ENCODE data around the gene ATP2B3. TPM values are rescaled to one million over a fixed set of nuclear protein-coding genes. Genes with fewer than 3 reads are reported as not detected.

Gene ATP2B3
- total RNA-seq, 1 donor from 2014 or later, result not detected

DNA sequence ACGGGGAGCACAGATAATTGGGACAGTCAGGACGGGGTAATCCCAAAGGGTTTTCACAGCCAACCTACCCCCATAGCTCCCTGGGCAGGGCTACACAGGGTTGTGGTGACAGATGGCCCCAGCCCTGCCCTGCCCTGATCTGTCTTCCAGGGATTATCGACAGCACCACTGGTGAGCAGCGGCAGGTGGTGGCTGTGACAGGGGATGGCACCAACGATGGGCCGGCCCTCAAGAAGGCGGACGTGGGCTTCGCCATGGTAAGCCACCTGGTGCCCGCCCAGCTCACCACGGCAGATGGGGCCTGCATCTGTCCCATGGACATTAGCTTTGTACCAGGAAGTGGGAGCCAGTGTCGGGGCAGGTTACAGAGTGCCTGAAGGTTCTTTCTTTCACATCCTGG, 39.3 kb downstream of the ATP2B3 start:
- no peaks in the 10 kb centered on the region for H3K27me3 Mint-ChIP-seq (ENCODE audit: low read depth)
- no peaks in the 10 kb centered on the region for H3K9me3 Mint-ChIP-seq
- no peaks in the 10 kb centered on the region for H3K36me3 Mint-ChIP-seq (ENCODE audit: low read depth)
- no peak overlapping the region for H3K4me3 Mint-ChIP-seq (ENCODE audit: low read depth)
- no peaks in the 10 kb centered on the region for H3K4me1 Mint-ChIP-seq (ENCODE audit: low read depth)
- intact Hi-C loops (cut with micrococcal nuclease), result no loop called here
- H3K27ac Mint-ChIP-seq, result no peak overlapping the region
- no peak for DNase-seq (ENCODE audit: low spot score)

DNA sequence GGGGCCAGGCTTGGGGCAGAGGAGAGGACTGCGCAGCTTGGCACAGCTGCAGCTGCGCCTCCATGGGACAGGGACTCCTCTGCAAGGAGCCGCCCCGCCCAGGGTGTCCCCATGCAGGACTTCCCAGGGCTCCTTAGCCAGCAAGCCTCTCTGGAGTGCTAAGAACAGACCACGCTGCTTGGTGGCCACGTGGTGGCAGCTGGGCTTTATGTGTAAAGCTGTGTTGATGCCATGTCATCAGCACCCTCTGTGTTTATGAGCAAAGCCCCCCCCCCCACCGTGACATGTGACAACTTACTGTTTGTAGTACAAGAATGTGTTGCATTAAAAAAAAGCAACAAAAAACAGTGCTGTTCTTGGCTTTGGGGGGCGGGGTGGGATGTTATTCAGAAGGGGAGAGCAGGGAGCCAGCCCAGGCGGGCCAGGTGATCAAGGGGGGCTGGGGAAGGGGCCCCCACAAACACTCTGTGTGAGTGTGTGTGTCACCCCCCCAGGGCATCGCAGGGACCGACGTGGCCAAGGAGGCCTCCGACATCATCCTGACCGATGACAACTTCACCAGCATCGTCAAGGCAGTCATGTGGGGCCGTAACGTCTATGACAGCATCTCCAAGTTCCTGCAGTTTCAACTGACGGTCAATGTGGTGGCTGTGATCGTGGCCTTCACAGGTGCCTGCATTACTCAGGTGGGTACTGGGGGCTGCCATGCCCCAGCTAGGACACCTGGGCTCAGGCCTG, 40.3 kb downstream of the ATP2B3 start:
- Mint-ChIP-seq H3K9me3 (no peaks in the 10 kb centered on the region), H3K27me3 (ENCODE audit: low read depth) (no peaks in the 10 kb centered on the region), H3K27ac (no peak overlapping the region), H3K36me3 (ENCODE audit: low read depth) (no peaks in the 10 kb centered on the region), H3K4me3 (ENCODE audit: low read depth) (no peak overlapping the region), H3K4me1 (ENCODE audit: low read depth) (no peaks in the 10 kb centered on the region)
- DNase-seq (ENCODE audit: low spot score), result no peak
- intact Hi-C loops (cut with micrococcal nuclease), result no loop called here

DNA sequence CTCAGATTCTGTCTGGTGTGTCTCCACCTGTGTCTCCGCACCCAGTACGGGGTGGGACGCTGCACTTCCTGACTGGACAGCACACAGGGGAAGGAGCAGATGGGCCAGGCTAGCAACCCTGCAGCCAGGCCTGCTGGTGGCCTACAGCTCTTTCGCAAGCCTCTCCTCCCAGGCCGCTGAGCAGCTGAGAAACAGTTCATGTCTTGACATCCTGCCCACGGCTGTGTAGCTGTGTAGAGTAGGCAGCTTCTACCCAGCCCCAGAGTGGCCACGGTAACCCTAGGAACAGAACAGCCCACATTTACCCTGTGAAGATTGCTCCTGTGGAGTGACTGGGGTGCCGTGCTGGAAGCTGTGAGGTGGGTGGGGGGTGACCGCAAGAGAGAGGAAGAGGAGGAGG, 42.6 kb downstream of the ATP2B3 start:
- no peak overlapping the region for H3K27ac Mint-ChIP-seq
- DNase-seq (ENCODE audit: low spot score), result no peak
- no peaks in the 10 kb centered on the region for H3K36me3 Mint-ChIP-seq (ENCODE audit: low read depth)
- H3K27me3 Mint-ChIP-seq (ENCODE audit: low read depth), result no peaks in the 10 kb centered on the region
- no peak overlapping the region for H3K4me3 Mint-ChIP-seq (ENCODE audit: low read depth)
- no peaks in the 10 kb centered on the region for H3K4me1 Mint-ChIP-seq (ENCODE audit: low read depth)
- intact Hi-C loops (cut with micrococcal nuclease), result no loop called here
- no peaks in the 10 kb centered on the region for H3K9me3 Mint-ChIP-seq

DNA sequence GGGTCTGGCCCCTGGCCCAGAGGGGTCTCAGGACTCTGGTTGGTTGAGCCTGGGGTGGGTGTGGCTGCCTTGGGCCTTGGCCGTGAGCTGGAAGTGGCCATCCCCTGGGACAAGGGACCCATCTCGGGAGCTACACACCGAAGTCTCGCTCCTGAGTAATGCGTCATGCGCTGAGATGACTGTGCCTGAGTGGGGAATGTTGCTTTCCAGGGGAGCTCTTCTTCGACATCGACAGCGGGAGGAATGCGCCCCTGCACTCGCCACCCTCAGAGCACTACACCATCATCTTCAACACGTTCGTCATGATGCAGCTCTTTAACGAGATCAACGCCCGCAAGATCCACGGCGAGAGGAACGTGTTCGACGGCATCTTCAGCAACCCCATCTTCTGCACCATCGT, 43.0 kb downstream of the ATP2B3 start:
- Mint-ChIP-seq H3K9me3 (no peaks in the 10 kb centered on the region), H3K27ac (no peak overlapping the region), H3K27me3 (ENCODE audit: low read depth) (no peaks in the 10 kb centered on the region), H3K4me1 (ENCODE audit: low read depth) (no peaks in the 10 kb centered on the region), H3K36me3 (ENCODE audit: low read depth) (no peaks in the 10 kb centered on the region), H3K4me3 (ENCODE audit: low read depth) (no peak overlapping the region)
- intact Hi-C loops (cut with micrococcal nuclease), result no loop called here
- DNase-seq (ENCODE audit: low spot score), result no peak

DNA sequence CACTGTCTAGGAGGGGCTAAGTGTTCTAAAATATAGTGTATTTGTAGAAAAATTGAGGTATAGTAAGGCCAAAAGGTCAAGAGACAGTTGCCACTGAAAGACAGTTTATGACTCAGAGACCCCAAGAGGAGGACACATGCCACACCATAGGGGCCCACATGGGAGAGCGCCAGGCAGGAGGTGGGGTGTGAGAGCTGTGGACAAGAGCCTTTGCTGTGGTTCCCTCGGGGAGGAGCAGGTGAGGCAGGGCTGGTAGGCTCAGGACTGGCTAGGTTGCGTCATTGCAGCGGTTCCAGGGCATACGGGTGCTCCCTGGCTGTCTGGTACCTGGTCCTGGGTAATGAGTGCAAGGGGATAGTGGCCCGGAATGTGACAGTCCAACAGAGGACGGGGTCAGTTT, 43.9 kb downstream of the ATP2B3 start:
- Mint-ChIP-seq H3K27me3 (ENCODE audit: low read depth) (no peaks in the 10 kb centered on the region), H3K4me1 (ENCODE audit: low read depth) (no peaks in the 10 kb centered on the region)
- intact Hi-C loops (cut with micrococcal nuclease), result no loop called here

DNA sequence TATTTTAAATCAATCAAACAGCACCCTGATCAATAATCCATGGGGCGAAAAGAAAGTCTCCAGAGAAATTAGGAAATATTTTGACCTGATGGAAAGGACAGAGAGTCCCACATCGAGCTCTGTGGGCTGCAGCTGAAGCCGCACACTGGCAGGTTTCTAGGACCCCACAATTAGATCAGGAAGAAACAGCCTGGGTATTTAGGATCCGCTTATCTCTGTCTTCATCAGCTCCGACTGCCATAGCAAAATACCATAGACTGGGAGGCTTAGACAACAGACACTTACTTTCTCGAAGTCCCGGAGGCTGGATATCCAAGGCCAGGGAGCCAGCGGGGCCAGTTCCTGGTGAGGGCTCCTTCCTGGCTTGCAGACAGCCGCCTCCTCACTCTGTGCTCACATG, 45.1 kb downstream of the ATP2B3 start:
- no peaks in the 10 kb centered on the region for H3K36me3 Mint-ChIP-seq (ENCODE audit: low read depth)
- intact Hi-C loops (cut with micrococcal nuclease), result no loop called here
- H3K9me3 Mint-ChIP-seq, result no peaks in the 10 kb centered on the region
- no peak for DNase-seq (ENCODE audit: low spot score)
- no peak overlapping the region for H3K27ac Mint-ChIP-seq
- H3K4me1 Mint-ChIP-seq (ENCODE audit: low read depth), result no peaks in the 10 kb centered on the region
- no peaks in the 10 kb centered on the region for H3K27me3 Mint-ChIP-seq (ENCODE audit: low read depth)
- no peak overlapping the region for H3K4me3 Mint-ChIP-seq (ENCODE audit: low read depth)

More for the DNA sequence above, 43.9 kb downstream of the ATP2B3 start:
- Mint-ChIP-seq H3K27ac (no peak overlapping the region), H3K4me3 (ENCODE audit: low read depth) (no peak overlapping the region), H3K36me3 (ENCODE audit: low read depth) (no peaks in the 10 kb centered on the region), H3K9me3 (no peaks in the 10 kb centered on the region)
- no peak for DNase-seq (ENCODE audit: low spot score)

DNA sequence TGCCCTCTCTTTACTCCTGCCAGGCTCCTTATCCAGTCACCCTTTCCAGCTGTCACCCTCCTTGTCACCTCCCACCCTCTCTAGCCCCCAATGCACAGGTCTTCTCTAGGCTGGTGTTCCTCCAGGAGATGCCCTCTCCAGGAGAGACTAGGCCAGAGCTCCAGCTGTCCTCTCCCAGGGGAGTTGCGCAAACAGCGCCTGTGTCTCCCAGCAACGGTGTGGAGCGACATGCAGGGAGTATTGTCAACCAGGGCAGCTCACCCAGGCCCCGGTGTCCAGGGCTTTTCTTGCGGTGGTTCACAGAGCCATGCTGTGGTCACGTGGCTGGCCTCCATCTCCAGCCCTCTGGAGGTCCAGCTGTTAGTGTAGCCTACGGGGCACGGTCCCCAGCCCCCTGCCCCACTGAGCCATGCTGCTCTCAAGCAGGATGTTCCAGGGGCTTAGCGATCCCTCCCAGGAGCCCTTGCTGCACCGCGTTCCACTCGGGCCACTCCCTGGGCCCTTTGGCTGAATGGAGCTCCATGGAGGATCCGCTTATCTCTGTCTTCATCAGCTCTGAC, 46.7 kb downstream of the ATP2B3 start:
- Mint-ChIP-seq H3K4me3 (ENCODE audit: low read depth) (no peak overlapping the region), H3K36me3 (ENCODE audit: low read depth) (no peaks in the 10 kb centered on the region), H3K4me1 (ENCODE audit: low read depth) (no peaks in the 10 kb centered on the region), H3K9me3 (no peaks in the 10 kb centered on the region), H3K27me3 (ENCODE audit: low read depth) (no peaks in the 10 kb centered on the region), H3K27ac (no peak overlapping the region)
- intact Hi-C loops (cut with micrococcal nuclease), result no loop called here
- no peak for DNase-seq (ENCODE audit: low spot score)

DNA sequence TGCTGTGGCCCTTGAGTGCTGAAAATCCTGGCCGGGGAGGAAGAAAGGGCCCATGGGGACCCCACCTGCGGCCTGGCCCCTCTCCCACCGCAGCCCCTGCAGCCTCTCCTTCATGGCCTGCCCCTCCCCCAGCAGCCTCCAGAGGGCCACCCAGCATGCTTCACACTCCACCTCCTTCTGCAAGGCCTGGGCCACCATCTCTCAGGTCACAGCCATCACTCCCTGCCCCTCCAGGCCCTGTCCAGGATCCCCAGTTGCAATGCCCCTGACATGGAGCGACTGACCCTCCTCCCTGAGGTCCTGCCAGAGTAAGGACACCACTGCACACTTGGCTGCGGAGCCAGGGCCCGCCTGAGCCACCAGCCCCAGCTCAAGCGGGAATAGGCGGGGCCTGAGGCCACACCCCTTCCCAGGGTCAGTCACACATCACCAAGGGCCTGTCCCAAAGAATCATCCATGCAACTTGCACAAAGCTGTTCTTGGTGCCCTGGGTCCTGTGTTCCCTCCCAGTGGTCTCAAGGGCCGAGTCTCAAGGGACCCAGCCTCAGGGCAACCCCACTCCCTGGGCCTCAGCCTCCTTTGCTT, 48.6 kb downstream of the ATP2B3 start:
- DNase-seq (ENCODE audit: low spot score), result no peak
- Mint-ChIP-seq H3K27ac (no peak overlapping the region), H3K9me3 (no peaks in the 10 kb centered on the region), H3K4me3 (ENCODE audit: low read depth) (no peak overlapping the region), H3K4me1 (ENCODE audit: low read depth) (no peaks in the 10 kb centered on the region), H3K36me3 (ENCODE audit: low read depth) (no peaks in the 10 kb centered on the region), H3K27me3 (ENCODE audit: low read depth) (no peaks in the 10 kb centered on the region)
- intact Hi-C loops (cut with micrococcal nuclease), result no loop called here

DNA sequence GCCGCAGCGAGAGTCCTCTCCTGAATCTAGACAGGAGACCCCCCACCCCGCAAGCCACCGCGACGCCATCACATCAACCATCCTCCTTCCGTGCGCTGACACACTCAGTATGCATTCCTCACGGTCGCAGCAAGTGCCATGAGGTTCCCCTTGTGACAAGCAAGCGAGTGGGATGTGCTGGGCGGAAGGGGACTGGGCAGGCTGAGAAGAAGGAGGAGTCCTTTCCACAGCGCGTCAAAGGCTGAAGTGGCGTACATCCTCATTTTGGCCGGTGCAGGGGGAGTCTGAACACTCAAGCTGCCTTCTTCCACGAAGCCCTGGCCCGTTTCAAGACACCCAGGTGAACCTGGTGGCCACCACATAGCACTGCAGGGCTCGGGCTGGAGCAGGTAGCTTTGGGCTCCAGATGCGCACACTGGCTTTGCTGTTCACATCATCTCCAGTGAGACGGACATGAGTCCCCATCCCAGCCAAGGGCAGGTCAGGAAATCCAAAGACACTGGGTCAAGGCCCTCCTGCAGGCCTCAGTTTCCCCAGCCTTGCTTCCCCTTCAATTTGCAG, 51.1 kb downstream of the ATP2B3 start:
- no peak overlapping the region for H3K27ac Mint-ChIP-seq
- intact Hi-C loops (cut with micrococcal nuclease), result no loop called here
- H3K9me3 Mint-ChIP-seq, result no peaks in the 10 kb centered on the region
- H3K4me3 Mint-ChIP-seq (ENCODE audit: low read depth), result no peak overlapping the region
- DNase-seq (ENCODE audit: low spot score), result no peak
- no peaks in the 10 kb centered on the region for H3K27me3 Mint-ChIP-seq (ENCODE audit: low read depth)
- no peaks in the 10 kb centered on the region for H3K36me3 Mint-ChIP-seq (ENCODE audit: low read depth)
- peaks cover 3% of the 10 kb centered on the region for H3K4me1 Mint-ChIP-seq (ENCODE audit: low read depth)

DNA sequence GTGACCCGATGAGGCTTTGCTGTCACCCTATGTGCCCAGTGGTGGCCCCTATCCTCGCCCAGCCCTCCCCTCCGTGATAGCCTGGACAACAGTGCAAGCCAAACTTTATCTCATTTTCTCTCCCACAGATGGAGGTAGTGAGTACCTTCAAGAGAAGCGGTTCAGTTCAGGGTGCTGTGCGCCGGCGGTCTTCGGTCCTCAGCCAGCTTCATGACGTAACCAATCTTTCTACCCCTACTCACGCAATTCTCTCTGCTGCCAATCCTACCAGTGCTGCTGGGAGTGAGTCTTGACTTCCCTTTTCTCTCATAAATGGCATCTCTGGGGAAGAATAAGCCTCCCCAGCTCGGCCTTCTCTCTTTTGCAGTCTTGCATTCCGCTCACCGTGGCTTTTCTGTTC, 52.0 kb downstream of the ATP2B3 start:
- no peaks in the 10 kb centered on the region for H3K36me3 Mint-ChIP-seq (ENCODE audit: low read depth)
- no peaks in the 10 kb centered on the region for H3K27me3 Mint-ChIP-seq (ENCODE audit: low read depth)
- DNase-seq (ENCODE audit: low spot score), result no peak
- peaks cover 3% of the 10 kb centered on the region for H3K4me1 Mint-ChIP-seq (ENCODE audit: low read depth)
- intact Hi-C loops (cut with micrococcal nuclease), result no loop called here
- no peaks in the 10 kb centered on the region for H3K9me3 Mint-ChIP-seq
- no peak overlapping the region for H3K27ac Mint-ChIP-seq
- no peak overlapping the region for H3K4me3 Mint-ChIP-seq (ENCODE audit: low read depth)

DNA sequence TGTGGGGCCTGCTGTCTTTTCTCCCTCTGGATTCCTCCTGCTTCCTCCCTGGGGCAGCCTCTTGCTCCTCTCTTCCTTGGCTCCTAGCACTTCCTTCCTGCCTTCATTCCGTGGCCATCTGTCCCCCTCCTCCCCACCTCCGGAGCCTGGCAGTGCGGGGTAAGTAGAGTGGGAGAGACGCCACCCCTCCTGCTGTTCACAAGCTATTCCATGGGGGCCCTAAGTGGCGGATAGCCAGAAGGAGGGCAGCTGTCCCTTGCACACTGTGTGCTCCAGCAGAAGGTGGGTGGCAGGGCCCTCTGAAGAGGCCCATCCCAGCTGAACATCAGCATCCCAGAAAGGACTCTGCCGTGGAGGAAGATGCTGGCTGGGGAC, 54.1 kb downstream of the ATP2B3 start:
- Mint-ChIP-seq H3K27me3 (ENCODE audit: low read depth) (no peaks in the 10 kb centered on the region), H3K4me1 (ENCODE audit: low read depth) (peaks cover 3% of the 10 kb centered on the region), H3K9me3 (no peaks in the 10 kb centered on the region), H3K4me3 (ENCODE audit: low read depth) (no peak overlapping the region), H3K27ac (no peak overlapping the region), H3K36me3 (ENCODE audit: low read depth) (no peaks in the 10 kb centered on the region)
- intact Hi-C loops (cut with micrococcal nuclease), result no loop called here
- no peak for DNase-seq (ENCODE audit: low spot score)

DNA sequence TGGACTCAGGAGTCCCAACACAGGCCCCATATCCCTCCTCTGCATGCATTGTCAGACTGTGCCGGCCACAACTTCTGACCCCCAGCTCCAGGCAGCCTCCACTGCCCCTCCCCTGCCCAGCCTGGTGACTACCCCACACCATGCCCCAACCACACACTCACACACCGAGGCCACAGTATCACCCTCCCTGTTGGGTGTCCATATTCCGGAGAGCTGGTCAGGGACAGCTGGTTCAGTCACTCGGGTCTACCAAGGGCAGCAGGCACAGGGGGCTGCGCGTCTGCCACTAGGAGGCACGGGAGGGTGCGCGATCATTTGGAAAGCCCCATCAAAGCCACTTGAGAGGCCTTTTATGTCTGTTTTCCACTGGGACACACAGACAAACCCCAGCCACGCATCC, 55.2 kb downstream of the ATP2B3 start:
- Mint-ChIP-seq H3K4me1 (ENCODE audit: low read depth) (peaks cover 3% of the 10 kb centered on the region), H3K27me3 (ENCODE audit: low read depth) (no peaks in the 10 kb centered on the region), H3K4me3 (ENCODE audit: low read depth) (no peak overlapping the region), H3K36me3 (ENCODE audit: low read depth) (no peaks in the 10 kb centered on the region), H3K9me3 (no peaks in the 10 kb centered on the region), H3K27ac (no peak overlapping the region)
- no peak for DNase-seq (ENCODE audit: low spot score)
- intact Hi-C loops (cut with micrococcal nuclease), result no loop called here

DNA sequence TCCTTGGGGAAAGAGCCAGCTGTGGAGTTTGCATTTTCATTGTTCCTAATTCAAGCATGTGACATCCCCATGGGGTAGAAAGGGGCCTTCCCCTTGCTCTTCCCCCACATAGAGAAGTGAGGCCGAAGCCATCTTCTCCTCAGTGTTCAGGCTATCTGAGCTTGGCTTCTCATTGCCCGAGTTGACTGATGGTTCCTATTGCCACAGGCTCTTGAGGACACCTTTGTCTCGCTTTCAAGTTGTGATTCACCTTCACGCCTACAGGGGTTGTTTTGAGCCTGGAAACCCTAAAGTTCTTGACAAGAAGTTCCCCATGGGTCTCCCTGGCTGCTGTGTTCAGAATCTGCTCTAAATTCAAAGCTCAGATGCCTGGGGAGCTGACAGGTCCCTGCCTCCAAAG, 56.5 kb downstream of the ATP2B3 start:
- Mint-ChIP-seq H3K4me1 (ENCODE audit: low read depth) (peaks cover 3% of the 10 kb centered on the region), H3K27ac (no peak overlapping the region), H3K4me3 (ENCODE audit: low read depth) (no peak overlapping the region), H3K9me3 (no peaks in the 10 kb centered on the region), H3K27me3 (ENCODE audit: low read depth) (no peaks in the 10 kb centered on the region), H3K36me3 (ENCODE audit: low read depth) (no peaks in the 10 kb centered on the region)
- no peak for DNase-seq (ENCODE audit: low spot score)
- intact Hi-C loops (cut with micrococcal nuclease), result no loop called here

Measured in activated T-helper 2 cell treated with anti-CD3 and anti-CD28 coated beads, Interferon-gamma antibody, Interleukin-2, Interleukin-4, amounts not matched to agents 10 μg/mL and 5 μg/mL and 100 μg/mL, durations not matched to agents 14 hours and 24 hours and 36 hours (primary cell).